Endothelial cell of hepatic sinusoid (primary cell): Measurements from ENCODE around the gene C2orf81.

Source experiments
- in situ Hi-C: cut with HindIII; loops from 2 replicates; pipeline ENCODE4 v1.10.0; 2017; ENCODE audit warnings: low sequenced_read_pairs

Gene C2orf81

DNA sequence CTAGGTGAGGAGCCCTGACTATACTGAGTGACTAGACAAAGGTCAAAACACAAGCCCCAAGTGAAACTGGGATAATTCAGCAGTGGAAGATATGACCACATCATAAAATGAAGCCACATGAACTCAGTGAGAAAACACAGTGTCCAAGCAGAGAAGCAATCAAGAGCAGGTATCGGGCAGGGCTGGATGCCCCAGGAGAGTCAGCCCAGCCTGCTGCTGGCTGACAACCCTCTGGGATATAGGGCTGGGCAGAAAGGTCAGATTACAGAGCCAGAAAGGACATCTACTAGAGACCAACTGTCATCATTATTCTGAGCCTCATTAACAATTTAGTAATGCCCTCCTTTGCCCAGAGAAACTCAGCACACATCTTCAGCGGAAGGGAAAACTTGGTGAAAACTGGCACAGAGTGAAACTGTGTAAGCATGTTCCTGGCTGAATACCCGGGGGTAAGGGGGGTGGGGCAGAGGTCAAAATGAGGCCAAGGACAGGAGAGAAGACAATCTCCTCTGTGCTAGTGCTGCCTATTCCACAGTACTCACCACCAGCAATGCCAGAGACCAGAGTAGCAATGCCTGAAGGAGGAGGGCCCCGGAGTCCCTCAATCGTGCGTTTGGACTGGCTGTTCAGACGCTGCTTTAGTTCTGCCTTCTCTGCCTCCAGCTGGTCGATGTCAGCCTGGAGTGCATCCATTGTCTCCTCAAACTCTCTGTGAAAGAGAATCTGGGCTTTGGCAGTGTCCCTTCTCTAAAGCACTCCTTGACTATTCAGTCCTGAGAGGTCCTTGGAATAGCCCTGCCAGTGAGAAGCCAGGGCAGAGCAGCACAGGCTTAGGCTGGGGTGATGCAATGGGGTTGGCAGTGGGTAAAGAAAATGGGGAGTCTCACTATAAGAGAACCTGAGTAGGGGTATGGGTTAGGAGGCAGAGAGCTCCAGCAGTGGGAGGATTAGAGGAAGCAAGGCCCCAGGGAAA lies 56.6 kb downstream of the C2orf81 start:
- in situ Hi-C loops, result no loop called here
